HG03520 (cell line): ENCODE measurements around the gene SHISA3.
"Not testable (repeated sequence)": the region's sequence is repeated elsewhere in the genome, so short reads cannot be mapped to it uniquely, and the experiment has no call there.

Experiments used
- ATAC-seq: cut with Tn5 transposase; IDR thresholded peaks from one replicate; pipeline ENCODE4 v1.9.1; 2021; ENCODE audit warnings: mild to moderate bottlenecking, moderate library complexity; ENCODE audit not compliant: unreplicated experiment

The SHISA3 gene

GRCh38 chr4:42396752-42397634 lies at the start of gene SHISA3:
Gene SHISA3, plus strand, starts transcription at chr4:42397488. Its CDS starts 569 bp downstream, at chr4:42398057.
- peak; percentile 39 for ATAC-seq

GRCh38 chr4:42348247-42348646 lies 49.0 kb upstream of the SHISA3 start:
- ATAC-seq, result no peak

- ATAC-seq, result no peak
These were observed 48.6 kb upstream of the SHISA3 start for GRCh38 chr4:42348692-42349091.

GRCh38 chr4:42350611-42351182 lies 46.6 kb upstream of the SHISA3 start:
- no peak for ATAC-seq

GRCh38 chr4:42352049-42352448 lies 45.2 kb upstream of the SHISA3 start:
- ATAC-seq, result no peak

GRCh38 chr4:42357325-42357724 lies 40.0 kb upstream of the SHISA3 start:
- ATAC-seq, result peak; percentile 48

- no peak for ATAC-seq
These were observed 37.6 kb upstream of the SHISA3 start for GRCh38 chr4:42359711-42360110.

- no peak for ATAC-seq
These were observed 37.0 kb upstream of the SHISA3 start for GRCh38 chr4:42360256-42360669.

GRCh38 chr4:42361456-42361855 lies 35.8 kb upstream of the SHISA3 start:
- no peak for ATAC-seq

- ATAC-seq, result no peak
These were observed 34.7 kb upstream of the SHISA3 start for GRCh38 chr4:42362591-42362990.

GRCh38 chr4:42363614-42364013 lies 33.7 kb upstream of the SHISA3 start:
- ATAC-seq, result no peak

- no peak for ATAC-seq
These were observed 32.8 kb upstream of the SHISA3 start for GRCh38 chr4:42364266-42365053.

GRCh38 chr4:42366959-42367358 lies 30.3 kb upstream of the SHISA3 start:
- ATAC-seq, result no peak

- no peak for ATAC-seq
These were observed 27.8 kb upstream of the SHISA3 start for GRCh38 chr4:42369489-42369888.

- ATAC-seq, result peak; percentile 46
These were observed 25.7 kb upstream of the SHISA3 start for GRCh38 chr4:42371305-42372252.

GRCh38 chr4:42372303-42372702 lies 25.0 kb upstream of the SHISA3 start:
- ATAC-seq, result not testable (repeated sequence)

- ATAC-seq, result no peak
These were observed 19.8 kb upstream of the SHISA3 start for GRCh38 chr4:42377497-42377896.

GRCh38 chr4:42381666-42382065 lies 15.6 kb upstream of the SHISA3 start:
- ATAC-seq, result no peak

- no peak for ATAC-seq
These were observed 11.8 kb upstream of the SHISA3 start for GRCh38 chr4:42385516-42385915.

GRCh38 chr4:42390622-42391354 lies 6.5 kb upstream of the SHISA3 start:
- peak; percentile 39 for ATAC-seq
